Kidney epithelial cell (primary cell): ENCODE measurements around the gene IFNB1. TPM values are rescaled to one million over a fixed set of nuclear protein-coding genes. Genes with fewer than 3 reads are reported as not detected.

Source experiments
- DNase-seq: peaks from one replicate; pipeline ENCODE4 v3.0.0-alpha.2; 2010; ENCODE audit warnings: low read depth
- H3K27me3 ChIP-seq: 2 replicates; pipeline ENCODE4 v1.6.0; 2011; ENCODE audit warnings: low read length; ENCODE audit not compliant: control insufficient read depth, insufficient read depth
- H3K36me3 ChIP-seq: 2 replicates; pipeline ENCODE4 v1.5.1; 2011; ENCODE audit warnings: low read length; ENCODE audit not compliant: control insufficient read depth, insufficient read depth
- H3K4me3 ChIP-seq: 2 replicates; pipeline ENCODE4 v1.5.1; 2011; ENCODE audit warnings: low read depth, mild to moderate bottlenecking, control low read depth, low read length
- total RNA-seq: library from RNA; depleted of rRNA; stranded (reverse); fragments of >200 nt; gene quantifications from 2 replicates; pipeline ENCODE4 v1.2.3, GENCODE V29; 2015
- TF ChIP-seq, protein P1 (sequence below): IDR thresholded peaks from 2 replicates; pipeline ENCODE4 v1.5.1; 2011; ENCODE audit warnings: mild to moderate bottlenecking, moderate library complexity, low read length, control low read depth, inconsistent platforms; ENCODE audit not compliant: insufficient read depth, poor library complexity, severe bottlenecking

IFNB1 gene
- total RNA-seq, 1 donor from 2014 or later: not detected

GRCh38 chr9:21043841-21044240 is 33.9 kb downstream of the IFNB1 start:
- TF ChIP-seq, protein P1, sequence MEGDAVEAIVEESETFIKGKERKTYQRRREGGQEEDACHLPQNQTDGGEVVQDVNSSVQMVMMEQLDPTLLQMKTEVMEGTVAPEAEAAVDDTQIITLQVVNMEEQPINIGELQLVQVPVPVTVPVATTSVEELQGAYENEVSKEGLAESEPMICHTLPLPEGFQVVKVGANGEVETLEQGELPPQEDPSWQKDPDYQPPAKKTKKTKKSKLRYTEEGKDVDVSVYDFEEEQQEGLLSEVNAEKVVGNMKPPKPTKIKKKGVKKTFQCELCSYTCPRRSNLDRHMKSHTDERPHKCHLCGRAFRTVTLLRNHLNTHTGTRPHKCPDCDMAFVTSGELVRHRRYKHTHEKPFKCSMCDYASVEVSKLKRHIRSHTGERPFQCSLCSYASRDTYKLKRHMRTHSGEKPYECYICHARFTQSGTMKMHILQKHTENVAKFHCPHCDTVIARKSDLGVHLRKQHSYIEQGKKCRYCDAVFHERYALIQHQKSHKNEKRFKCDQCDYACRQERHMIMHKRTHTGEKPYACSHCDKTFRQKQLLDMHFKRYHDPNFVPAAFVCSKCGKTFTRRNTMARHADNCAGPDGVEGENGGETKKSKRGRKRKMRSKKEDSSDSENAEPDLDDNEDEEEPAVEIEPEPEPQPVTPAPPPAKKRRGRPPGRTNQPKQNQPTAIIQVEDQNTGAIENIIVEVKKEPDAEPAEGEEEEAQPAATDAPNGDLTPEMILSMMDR: no peak
- H3K4me3 ChIP-seq: no peak overlapping the region

DNA sequence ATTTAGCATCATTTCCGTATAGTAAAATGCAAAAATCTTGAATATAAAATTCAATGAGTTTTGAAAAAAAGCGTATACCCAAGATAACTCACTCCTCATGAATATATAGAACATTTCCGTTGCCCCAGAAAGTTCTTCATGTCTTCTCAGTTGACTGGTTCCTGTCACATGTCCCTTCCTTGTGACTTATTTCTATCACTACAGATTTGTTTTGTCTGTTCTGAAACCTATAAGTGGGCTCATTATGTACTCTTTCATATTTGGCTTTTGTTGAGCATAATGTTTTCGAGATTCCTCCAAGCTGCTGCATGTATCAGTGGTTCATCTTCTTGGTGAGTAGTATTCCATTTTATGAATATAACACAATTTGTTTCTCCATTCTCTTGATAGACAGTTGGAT is 35.3 kb downstream of the IFNB1 start:
- H3K27me3 ChIP-seq: no peaks in the 10 kb centered on the region
- no peak for DNase-seq
- no peak overlapping the region for H3K4me3 ChIP-seq
- TF ChIP-seq, protein P1: no peak
- H3K36me3 ChIP-seq: no peaks in the 10 kb centered on the region

More at GRCh38 chr9:21043841-21044240, 33.9 kb downstream of the IFNB1 start:
- H3K27me3 ChIP-seq: no peaks in the 10 kb centered on the region
- no peaks in the 10 kb centered on the region for H3K36me3 ChIP-seq
- DNase-seq: no peak

DNA sequence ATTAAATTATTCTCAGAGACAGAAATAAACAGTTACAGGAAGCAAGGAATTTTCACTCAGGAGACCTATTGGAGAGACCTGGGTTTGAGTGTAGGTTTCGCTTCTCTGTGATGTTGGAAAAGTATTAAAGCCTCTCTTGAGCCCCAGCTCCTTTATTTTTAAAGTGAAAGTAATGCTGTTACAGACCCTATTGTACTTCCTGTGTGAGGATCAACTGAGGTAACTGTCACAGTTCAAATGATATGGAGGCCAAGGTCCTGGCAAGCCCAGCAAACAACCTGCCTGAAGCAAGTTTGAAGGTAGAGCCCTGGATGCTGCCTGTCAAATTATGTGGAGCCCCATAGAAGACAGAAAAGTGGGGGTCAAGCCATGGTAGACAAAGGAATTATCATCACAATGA is 38.4 kb downstream of the IFNB1 start:
- TF ChIP-seq, protein P1: no peak
- Histone ChIP-seq H3K27me3 (no peaks in the 10 kb centered on the region), H3K36me3 (no peaks in the 10 kb centered on the region), H3K4me3 (no peak overlapping the region)
- DNase-seq: no peak

- DNase-seq: no peak
- Histone ChIP-seq H3K4me3 (no peak overlapping the region), H3K36me3 (no peaks in the 10 kb centered on the region), H3K27me3 (no peaks in the 10 kb centered on the region)
- TF ChIP-seq, protein P1: no peak
These were observed 40.5 kb downstream of the IFNB1 start for GRCh38 chr9:21037278-21037677.

GRCh38 chr9:21031808-21032183 is 45.9 kb downstream of the IFNB1 start:
- TF ChIP-seq, protein P1: no peak
- Histone ChIP-seq H3K36me3 (no peaks in the 10 kb centered on the region), H3K27me3 (no peaks in the 10 kb centered on the region), H3K4me3 (peak overlapping the region; percentile 33)
- no peak for DNase-seq

GRCh38 chr9:21031091-21031807 is 46.5 kb downstream of the IFNB1 start, which contains the start of gene HACD4:
Gene HACD4 (minus strand): TSS chr9:21031640. CDS start chr9:21031590, 50 bp downstream.
- Histone ChIP-seq H3K4me3 (peak within 1 kb of the TSS; percentile 33), H3K27me3 (no peaks in the 10 kb centered on the region), H3K36me3 (no peaks in the 10 kb centered on the region)
- TF ChIP-seq, protein P1: no peak
- no peak for DNase-seq
